Measurements from ENCODE around the gene ZNF547. TPM values are rescaled to one million over a fixed set of nuclear protein-coding genes. Genes with fewer than 3 reads are reported as not detected.
A peak's percentile ranks its signal among the peaks of the same experiment; 100 is the strongest.

The ZNF547 gene
- total RNA-seq, 1 donor from 2014 or later, result 5.2 TPM

DNA sequence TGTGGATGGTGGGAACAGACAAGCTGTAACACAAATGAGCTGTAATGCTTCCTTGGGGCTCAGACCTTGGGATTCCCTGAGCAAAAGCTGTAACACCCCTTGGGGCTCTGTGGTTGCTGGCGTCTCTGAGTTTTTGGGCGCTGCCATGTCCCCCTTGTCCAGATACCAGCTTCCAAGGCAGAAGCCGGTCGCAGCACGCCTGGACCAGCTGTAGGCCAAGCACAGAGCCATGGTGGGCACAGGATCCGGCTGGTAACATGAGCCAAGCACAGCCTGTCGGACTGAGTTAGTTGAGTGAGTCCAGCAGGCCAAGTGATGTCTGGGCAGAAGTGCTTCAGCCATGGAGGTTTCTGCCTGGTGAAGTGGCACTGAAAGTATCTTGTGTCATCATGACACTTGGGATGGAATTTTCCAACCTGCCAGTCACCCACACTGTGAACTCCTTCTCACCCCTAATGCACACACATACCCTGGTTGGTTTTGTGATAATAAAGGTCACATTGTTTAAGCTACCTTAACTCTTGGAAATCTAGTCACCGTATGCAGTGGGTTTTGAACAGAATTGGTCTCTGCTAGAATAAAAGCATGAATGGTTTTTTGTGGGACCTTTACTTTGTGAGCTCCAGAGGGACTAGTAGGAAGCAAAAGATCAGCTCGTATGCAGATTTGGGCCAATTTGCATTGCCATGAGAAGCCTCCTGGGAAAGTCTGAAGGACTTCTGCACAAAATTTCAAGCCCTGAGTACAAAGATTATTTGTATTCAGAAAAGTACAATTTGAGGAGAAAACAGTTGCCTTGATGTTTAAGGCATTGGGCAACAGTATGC is 40.6 kb downstream of the ZNF547 start:
- Mint-ChIP-seq H3K36me3 (ENCODE audit: low read depth) (peaks cover 34% of the 10 kb centered on the region), H3K27me3 (ENCODE audit: low read depth) (no peaks in the 10 kb centered on the region)

DNA sequence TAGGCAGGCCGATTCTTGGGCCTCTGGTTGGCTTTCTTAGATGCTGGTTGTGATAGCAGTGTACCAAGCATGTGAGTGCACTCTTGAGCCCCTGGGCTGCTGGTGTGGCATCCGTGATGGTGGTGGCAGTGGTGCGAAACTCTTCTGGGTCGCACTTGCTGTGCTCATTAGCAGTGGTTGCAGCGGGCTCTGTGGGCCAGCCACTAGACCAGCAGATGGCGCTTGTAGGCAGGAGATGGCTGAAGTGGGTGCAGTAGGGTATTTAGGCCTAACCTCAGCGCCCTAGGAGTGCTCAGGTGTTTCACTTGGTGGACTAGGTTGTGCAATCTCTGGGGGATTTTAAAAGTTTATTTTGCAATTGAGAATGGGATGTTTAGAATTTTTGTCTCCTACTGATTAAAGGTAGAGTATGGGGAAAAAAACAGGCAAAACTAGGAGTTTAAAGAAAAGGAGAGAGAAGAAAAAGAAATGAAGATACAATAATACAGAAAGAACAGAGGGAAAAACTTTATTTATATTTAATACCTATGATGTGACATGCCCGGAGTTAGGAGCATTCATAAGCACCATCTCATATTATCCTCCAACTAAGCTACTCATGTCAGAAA is 43.3 kb downstream of the ZNF547 start:
- Mint-ChIP-seq H3K4me1 (peaks cover 10% of the 10 kb centered on the region), H3K27ac (ENCODE audit: unreplicated experiment) (no peak overlapping the region), H3K9me3 (peaks cover 3% of the 10 kb centered on the region), H3K27me3 (ENCODE audit: low read depth) (no peaks in the 10 kb centered on the region), H3K36me3 (ENCODE audit: low read depth) (peaks cover 14% of the 10 kb centered on the region), H3K4me3 (peak overlapping the region; percentile 44)
- peak; percentile 70 for DNase-seq (ENCODE audit: low read depth, low spot score)
- TF ChIP-seq CTCF (conservative IDR thresholded peaks at IDR 0.05), result peak; percentile 79

More for the DNA sequence above, 40.6 kb downstream of the ZNF547 start:
- no peak for DNase-seq (ENCODE audit: low read depth, low spot score)
- H3K27ac Mint-ChIP-seq (ENCODE audit: unreplicated experiment), result no peak overlapping the region
- no peaks in the 10 kb centered on the region for H3K4me1 Mint-ChIP-seq
- TF ChIP-seq CTCF (conservative IDR thresholded peaks at IDR 0.05), result no peak
- peaks cover 4% of the 10 kb centered on the region for H3K9me3 Mint-ChIP-seq
- no peak overlapping the region for H3K4me3 Mint-ChIP-seq

DNA sequence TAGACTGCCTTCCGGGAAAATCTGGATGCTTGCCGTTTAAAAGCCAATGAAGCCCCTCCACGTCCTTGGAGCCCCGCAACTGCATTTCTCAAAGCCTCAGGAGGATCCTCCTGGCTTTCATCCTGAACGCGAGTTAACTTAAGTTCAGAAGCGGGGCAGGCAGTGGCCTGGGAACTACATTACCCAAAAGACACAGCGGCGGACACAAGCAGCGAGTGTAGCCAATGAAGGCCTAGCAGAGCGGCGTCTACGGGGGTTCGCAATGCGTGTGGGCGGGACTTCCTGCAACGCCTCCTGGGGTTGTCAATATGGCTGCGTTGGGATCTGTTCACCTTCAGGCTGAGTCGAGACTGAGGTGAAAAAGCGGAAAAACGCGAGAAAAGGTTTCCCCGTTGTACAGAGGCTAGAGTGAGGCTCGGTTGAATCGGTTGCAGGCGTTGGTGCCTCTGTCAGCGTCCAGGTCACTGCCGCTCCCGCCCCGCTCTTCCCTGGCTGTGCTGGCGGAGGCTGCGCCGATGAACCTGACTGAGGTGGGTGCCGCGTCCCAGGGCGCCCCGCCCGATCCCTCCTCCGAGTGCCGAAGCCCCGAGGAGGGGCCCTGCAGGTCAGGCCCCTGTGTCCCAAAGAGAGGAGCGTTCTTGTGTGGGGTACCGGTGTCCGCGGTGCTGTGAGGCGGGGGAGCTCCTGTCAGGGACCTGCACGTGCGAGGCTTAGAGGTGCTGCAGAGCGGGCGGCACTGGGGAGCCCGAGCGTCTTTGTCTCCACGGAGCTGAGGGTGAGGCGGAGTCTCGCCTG is 47.7 kb downstream of the ZNF547 start, which contains the start of gene ZNF17:
Gene ZNF17, plus strand, starts transcription at position 285 of the 795 bp plus-strand sequence. CDS start 2,455 bp downstream, outside the sequence.
- peaks cover 14% of the 10 kb centered on the region for H3K4me1 Mint-ChIP-seq
- peak within 1 kb of the TSS; percentile 91 for H3K27ac Mint-ChIP-seq (ENCODE audit: unreplicated experiment)
- TF ChIP-seq CTCF (conservative IDR thresholded peaks at IDR 0.05), result no peak
- peak; percentile 79 for DNase-seq (ENCODE audit: low read depth, low spot score)
- H3K27me3 Mint-ChIP-seq (ENCODE audit: low read depth), result no peaks in the 10 kb centered on the region
- H3K9me3 Mint-ChIP-seq, result no peaks in the 10 kb centered on the region
- H3K4me3 Mint-ChIP-seq, result peak within 1 kb of the TSS; percentile 99
- peaks cover 13% of the 10 kb centered on the region for H3K36me3 Mint-ChIP-seq (ENCODE audit: low read depth)

DNA sequence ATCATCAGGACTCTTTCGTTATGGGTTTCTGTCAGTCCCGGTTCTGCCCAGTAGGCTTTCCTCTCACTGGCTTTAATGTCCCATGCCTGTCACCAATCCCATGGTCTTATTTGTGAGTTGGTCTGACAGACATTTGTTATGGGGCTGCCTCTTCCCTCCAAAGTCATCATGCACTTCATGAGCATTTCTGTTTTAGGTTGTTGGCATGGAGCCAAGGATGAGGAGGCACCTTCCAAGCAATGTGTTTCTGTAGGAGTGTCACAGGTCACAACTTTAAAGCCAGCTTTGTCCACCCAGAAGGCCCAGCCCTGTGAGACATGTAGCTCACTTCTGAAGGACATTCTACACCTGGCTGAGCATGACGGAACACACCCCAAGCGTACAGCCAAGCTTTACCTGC is 56.1 kb downstream of the ZNF547 start:
- DNase-seq (ENCODE audit: low read depth, low spot score), result no peak
- no peaks in the 10 kb centered on the region for H3K27me3 Mint-ChIP-seq (ENCODE audit: low read depth)
- H3K36me3 Mint-ChIP-seq (ENCODE audit: low read depth), result peaks cover 60% of the 10 kb centered on the region
- peaks cover 4% of the 10 kb centered on the region for H3K9me3 Mint-ChIP-seq
- no peak overlapping the region for H3K4me3 Mint-ChIP-seq
- H3K4me1 Mint-ChIP-seq, result no peaks in the 10 kb centered on the region
- no peak overlapping the region for H3K27ac Mint-ChIP-seq (ENCODE audit: unreplicated experiment)
- TF ChIP-seq CTCF (conservative IDR thresholded peaks at IDR 0.05), result no peak

DNA sequence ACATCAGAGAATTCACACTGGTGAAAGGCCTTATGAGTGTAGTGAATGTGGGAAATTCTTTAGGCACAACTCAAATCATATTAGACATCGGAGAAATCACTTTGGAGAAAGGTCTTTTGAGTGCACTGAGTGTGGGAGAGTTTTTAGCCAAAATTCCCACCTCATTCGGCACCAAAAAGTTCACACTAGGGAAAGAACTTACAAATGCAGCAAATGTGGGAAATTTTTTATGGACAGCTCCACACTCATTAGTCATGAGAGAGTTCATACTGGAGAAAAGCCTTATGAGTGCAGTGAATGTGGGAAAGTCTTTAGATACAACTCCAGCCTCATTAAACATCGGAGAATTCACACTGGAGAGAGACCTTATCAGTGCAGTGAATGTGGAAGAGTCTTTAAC is 57.7 kb downstream of the ZNF547 start:
- Mint-ChIP-seq H3K27ac (ENCODE audit: unreplicated experiment) (no peak overlapping the region), H3K4me1 (no peaks in the 10 kb centered on the region), H3K4me3 (no peak overlapping the region), H3K36me3 (ENCODE audit: low read depth) (peaks cover 49% of the 10 kb centered on the region), H3K27me3 (ENCODE audit: low read depth) (no peaks in the 10 kb centered on the region), H3K9me3 (peaks cover 4% of the 10 kb centered on the region)
- no peak for DNase-seq (ENCODE audit: low read depth, low spot score)
- TF ChIP-seq CTCF (conservative IDR thresholded peaks at IDR 0.05), result no peak

Data from neural crest cell (in vitro differentiated cells).